ENCODE measurements around the gene NXPE4. TPM values are rescaled to one million over a fixed set of nuclear protein-coding genes. Genes with fewer than 3 reads are reported as not detected.

NXPE4 gene
- total RNA-seq, 3 donors from 2014 or later (not counting 1 experiment from before 2014, with no cell fraction given): not detected

DNA sequence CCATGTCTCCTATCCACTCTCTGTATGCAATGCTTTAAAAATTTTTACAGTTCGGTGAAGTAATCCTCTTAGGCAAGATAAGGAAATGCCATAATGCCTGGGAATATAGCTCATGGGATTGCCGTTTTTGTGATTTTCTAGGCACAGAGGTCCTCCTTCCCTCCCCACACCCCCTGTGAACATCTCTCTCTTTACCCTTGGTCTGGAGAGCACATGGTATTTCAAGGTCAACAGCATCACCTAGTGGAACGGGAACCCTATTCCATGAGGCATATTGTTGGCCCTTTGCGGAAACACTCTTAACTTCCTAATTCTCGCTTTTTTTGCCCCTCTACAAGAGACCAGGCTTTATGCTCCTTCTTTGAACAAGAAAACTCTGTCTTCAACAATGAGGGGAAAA is 8.8 kb downstream of the NXPE4 start:
- H3K4me1 Mint-ChIP-seq: no peaks in the 10 kb centered on the region
- H3K9me3 Mint-ChIP-seq: peaks cover 14 to 19% of the 10 kb centered on the region in 2 donors
- ATAC-seq: no peak
- H3K27me3 Mint-ChIP-seq (ENCODE audit: low read depth in 2 of 2): peaks cover 2 to 3% of the 10 kb centered on the region in 2 donors
- H3K36me3 Mint-ChIP-seq: peaks cover 7% of the 10 kb centered on the region
- Histone ChIP-seq H3K9me3 (ENCODE audit: control insufficient read depth, insufficient read depth, low read length) (peaks cover 21% of the 10 kb centered on the region), H3K4me1 (ENCODE audit: control insufficient read depth, insufficient read depth, low read length) (no peaks in the 10 kb centered on the region), H3K27me3 (ENCODE audit: control insufficient read depth, insufficient read depth, low read length) (peaks cover 3% of the 10 kb centered on the region), H3K4me3 (ENCODE audit: low read length) (no peak overlapping the region), H3K27ac (ENCODE audit: low read length) (no peak overlapping the region), H3K36me3 (ENCODE audit: control insufficient read depth, insufficient read depth, low read length) (no peaks in the 10 kb centered on the region)
- intact Hi-C loops (cut with micrococcal nuclease): no loop called here
- WGBS (ENCODE audit: insufficient coverage): 89% methylated on average over 5 of the region's 5 CpGs
- H3K27ac Mint-ChIP-seq: no peak overlapping the region
- no peak for DNase-seq
- TF ChIP-seq, protein P1, sequence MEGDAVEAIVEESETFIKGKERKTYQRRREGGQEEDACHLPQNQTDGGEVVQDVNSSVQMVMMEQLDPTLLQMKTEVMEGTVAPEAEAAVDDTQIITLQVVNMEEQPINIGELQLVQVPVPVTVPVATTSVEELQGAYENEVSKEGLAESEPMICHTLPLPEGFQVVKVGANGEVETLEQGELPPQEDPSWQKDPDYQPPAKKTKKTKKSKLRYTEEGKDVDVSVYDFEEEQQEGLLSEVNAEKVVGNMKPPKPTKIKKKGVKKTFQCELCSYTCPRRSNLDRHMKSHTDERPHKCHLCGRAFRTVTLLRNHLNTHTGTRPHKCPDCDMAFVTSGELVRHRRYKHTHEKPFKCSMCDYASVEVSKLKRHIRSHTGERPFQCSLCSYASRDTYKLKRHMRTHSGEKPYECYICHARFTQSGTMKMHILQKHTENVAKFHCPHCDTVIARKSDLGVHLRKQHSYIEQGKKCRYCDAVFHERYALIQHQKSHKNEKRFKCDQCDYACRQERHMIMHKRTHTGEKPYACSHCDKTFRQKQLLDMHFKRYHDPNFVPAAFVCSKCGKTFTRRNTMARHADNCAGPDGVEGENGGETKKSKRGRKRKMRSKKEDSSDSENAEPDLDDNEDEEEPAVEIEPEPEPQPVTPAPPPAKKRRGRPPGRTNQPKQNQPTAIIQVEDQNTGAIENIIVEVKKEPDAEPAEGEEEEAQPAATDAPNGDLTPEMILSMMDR (IDR thresholded peaks at IDR 0.05): no peak
- no peak overlapping the region for H3K4me3 Mint-ChIP-seq

DNA sequence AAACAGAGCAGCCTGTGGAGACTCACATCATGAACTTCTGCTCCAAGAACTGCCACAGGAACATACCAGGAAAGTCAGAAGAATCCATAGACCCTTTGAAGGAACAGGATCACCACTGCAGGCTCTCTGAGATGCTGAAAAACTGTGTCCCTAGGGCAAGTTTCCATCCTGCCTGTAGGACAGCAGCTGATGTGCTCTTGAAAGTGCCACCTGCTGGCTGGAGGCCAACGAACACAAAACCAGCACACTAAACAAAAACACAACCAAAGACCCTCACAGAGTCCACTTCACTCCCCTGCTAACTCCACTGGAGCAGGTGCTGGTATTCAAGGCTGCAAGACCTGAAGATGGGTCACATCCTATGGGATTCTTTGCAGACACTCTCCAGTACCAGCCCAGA is 23.9 kb downstream of the NXPE4 start:
- WGBS (ENCODE audit: insufficient coverage): 42% methylated on average over 1 of the region's 1 CpG
- ATAC-seq: no peak

DNA sequence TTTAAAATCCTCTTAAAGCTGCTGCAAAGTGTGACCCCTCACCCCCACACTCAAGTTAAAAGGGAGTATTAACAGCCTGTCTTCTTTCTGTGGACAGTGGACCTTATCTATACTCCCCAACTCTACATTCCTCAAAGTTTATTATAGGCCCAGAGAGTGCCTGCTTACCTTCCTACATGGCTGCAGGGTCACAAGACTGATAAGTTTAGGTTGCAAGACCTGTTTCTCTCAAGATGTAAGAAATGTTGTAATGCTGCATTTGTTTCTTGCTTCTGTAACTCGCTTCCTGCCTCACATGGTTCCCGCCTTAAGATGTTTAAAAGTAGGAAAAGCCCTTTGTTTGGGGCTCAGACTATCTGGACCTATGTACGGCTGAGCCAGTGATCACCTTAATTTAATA is 25.8 kb downstream of the NXPE4 start:
- H3K9me3 Mint-ChIP-seq: peaks cover 0 to 2% of the 10 kb centered on the region in 2 donors
- H3K4me3 Mint-ChIP-seq: no peak overlapping the region

More for the DNA sequence above, 23.9 kb downstream of the NXPE4 start:
- peaks cover 0 to 2% of the 10 kb centered on the region in 2 donors for H3K9me3 Mint-ChIP-seq
- Histone ChIP-seq H3K4me3 (ENCODE audit: low read length) (no peak overlapping the region), H3K27ac (ENCODE audit: low read length) (no peak overlapping the region), H3K36me3 (ENCODE audit: control insufficient read depth, insufficient read depth, low read length) (no peaks in the 10 kb centered on the region), H3K27me3 (ENCODE audit: control insufficient read depth, insufficient read depth, low read length) (no peaks in the 10 kb centered on the region), H3K4me1 (ENCODE audit: control insufficient read depth, insufficient read depth, low read length) (no peaks in the 10 kb centered on the region), H3K9me3 (ENCODE audit: control insufficient read depth, insufficient read depth, low read length) (no peaks in the 10 kb centered on the region)
- no peak for DNase-seq
- no peak overlapping the region for H3K4me3 Mint-ChIP-seq
- TF ChIP-seq, protein P1 (IDR thresholded peaks at IDR 0.05): no peak
- no peaks in the 10 kb centered on the region for H3K4me1 Mint-ChIP-seq
- H3K27me3 Mint-ChIP-seq (ENCODE audit: low read depth in 2 of 2): peaks cover 2 to 7% of the 10 kb centered on the region in 2 donors
- no peaks in the 10 kb centered on the region for H3K36me3 Mint-ChIP-seq
- no peak overlapping the region for H3K27ac Mint-ChIP-seq
- intact Hi-C loops (cut with micrococcal nuclease): no loop called here

More for the DNA sequence above, 25.8 kb downstream of the NXPE4 start:
- H3K9me3 ChIP-seq (ENCODE audit: control insufficient read depth, insufficient read depth, low read length): no peaks in the 10 kb centered on the region
- H3K27me3 Mint-ChIP-seq (ENCODE audit: low read depth in 2 of 2): peaks cover 2 to 7% of the 10 kb centered on the region in 2 donors
- H3K4me3 ChIP-seq (ENCODE audit: low read length): no peak overlapping the region
- ATAC-seq: no peak
- DNase-seq: no peak
- TF ChIP-seq, protein P1 (IDR thresholded peaks at IDR 0.05): no peak
- intact Hi-C loops (cut with micrococcal nuclease): no loop called here
- H3K27ac Mint-ChIP-seq: no peak overlapping the region
- 91% methylated on average over 3 of the region's 3 CpGs for WGBS (ENCODE audit: insufficient coverage)
- H3K4me1 Mint-ChIP-seq: no peaks in the 10 kb centered on the region
- H3K36me3 Mint-ChIP-seq: no peaks in the 10 kb centered on the region
- H3K4me1 ChIP-seq (ENCODE audit: control insufficient read depth, insufficient read depth, low read length): no peaks in the 10 kb centered on the region
- no peaks in the 10 kb centered on the region for H3K36me3 ChIP-seq (ENCODE audit: control insufficient read depth, insufficient read depth, low read length)
- no peaks in the 10 kb centered on the region for H3K27me3 ChIP-seq (ENCODE audit: control insufficient read depth, insufficient read depth, low read length)
- H3K27ac ChIP-seq (ENCODE audit: low read length): no peak overlapping the region

Measured in natural killer cell (primary cell).